Cortex of kidney (tissue), 1 donor: ENCODE measurements around the gene SPRN.
"Not testable (repeated sequence)": the region's sequence is repeated elsewhere in the genome, so short reads cannot be mapped to it uniquely, and the experiment has no call there.

Experiments
- DNase-seq: peaks from one replicate; lab custom pipeline; 2025; lab: John Stamatoyannopoulos, UW

SPRN gene

GRCh38 chr10:133424601-133425000 lies at the start of gene SPRN:
Gene SPRN, minus strand, starts transcription at chr10:133424625. Its CDS starts 944 bp downstream, at chr10:133423681.
- DNase-seq, result not testable (repeated sequence)

- no peak for DNase-seq
Observed at GRCh38 chr10:133474027-133474426, 49.6 kb upstream of the SPRN start.

- DNase-seq, result no peak
Observed at GRCh38 chr10:133473270-133473669, 48.8 kb upstream of the SPRN start.

GRCh38 chr10:133471300-133472109 lies 47.1 kb upstream of the SPRN start:
- no peak for DNase-seq

- not testable (repeated sequence) for DNase-seq
Observed at GRCh38 chr10:133469205-133469604, 44.8 kb upstream of the SPRN start.

- DNase-seq, result no peak
Observed at GRCh38 chr10:133467286-133467911, 43.0 kb upstream of the SPRN start.

GRCh38 chr10:133466683-133467275 lies 42.4 kb upstream of the SPRN start:
- no peak for DNase-seq

- no peak for DNase-seq
Observed at GRCh38 chr10:133465950-133466474, 41.6 kb upstream of the SPRN start.

GRCh38 chr10:133465191-133465949 lies 40.9 kb upstream of the SPRN start:
- no peak for DNase-seq

- no peak for DNase-seq
Observed at GRCh38 chr10:133464582-133465031, 40.2 kb upstream of the SPRN start.

- no peak for DNase-seq
Observed at GRCh38 chr10:133462512-133463305, 38.3 kb upstream of the SPRN start.

GRCh38 chr10:133461841-133462240 lies 37.4 kb upstream of the SPRN start:
- no peak for DNase-seq

GRCh38 chr10:133461027-133461426 lies 36.6 kb upstream of the SPRN start:
- DNase-seq, result no peak

- DNase-seq, result no peak
Observed at GRCh38 chr10:133460208-133460769, 35.9 kb upstream of the SPRN start.

- no peak for DNase-seq
Observed at GRCh38 chr10:133459454-133460207, 35.2 kb upstream of the SPRN start.

GRCh38 chr10:133458710-133459453 lies 34.5 kb upstream of the SPRN start:
- DNase-seq, result no peak

- no peak for DNase-seq
Observed at GRCh38 chr10:133458021-133458709, 33.7 kb upstream of the SPRN start.

- DNase-seq, result no peak
Observed at GRCh38 chr10:133457100-133457841, 32.8 kb upstream of the SPRN start.
